ENCODE measurements around the gene CEP162.

- TF ChIP-seq, protein P1, sequence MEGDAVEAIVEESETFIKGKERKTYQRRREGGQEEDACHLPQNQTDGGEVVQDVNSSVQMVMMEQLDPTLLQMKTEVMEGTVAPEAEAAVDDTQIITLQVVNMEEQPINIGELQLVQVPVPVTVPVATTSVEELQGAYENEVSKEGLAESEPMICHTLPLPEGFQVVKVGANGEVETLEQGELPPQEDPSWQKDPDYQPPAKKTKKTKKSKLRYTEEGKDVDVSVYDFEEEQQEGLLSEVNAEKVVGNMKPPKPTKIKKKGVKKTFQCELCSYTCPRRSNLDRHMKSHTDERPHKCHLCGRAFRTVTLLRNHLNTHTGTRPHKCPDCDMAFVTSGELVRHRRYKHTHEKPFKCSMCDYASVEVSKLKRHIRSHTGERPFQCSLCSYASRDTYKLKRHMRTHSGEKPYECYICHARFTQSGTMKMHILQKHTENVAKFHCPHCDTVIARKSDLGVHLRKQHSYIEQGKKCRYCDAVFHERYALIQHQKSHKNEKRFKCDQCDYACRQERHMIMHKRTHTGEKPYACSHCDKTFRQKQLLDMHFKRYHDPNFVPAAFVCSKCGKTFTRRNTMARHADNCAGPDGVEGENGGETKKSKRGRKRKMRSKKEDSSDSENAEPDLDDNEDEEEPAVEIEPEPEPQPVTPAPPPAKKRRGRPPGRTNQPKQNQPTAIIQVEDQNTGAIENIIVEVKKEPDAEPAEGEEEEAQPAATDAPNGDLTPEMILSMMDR (IDR thresholded peaks at IDR 0.05), result no peak
- TF ChIP-seq POLR2A (IDR thresholded peaks at IDR 0.05), result no peak
These were observed 92.2 kb downstream of the CEP162 start for GRCh38 chr6:84135291-84135690.
